GM19468 (cell line): ENCODE measurements around the gene BICDL1.

ENCODE experiments used
- ATAC-seq: cut with Tn5 transposase; IDR thresholded peaks from one replicate; pipeline ENCODE4 v1.9.1; 2021; ENCODE audit warnings: mild to moderate bottlenecking, moderate library complexity, moderate number of reproducible peaks; ENCODE audit not compliant: unreplicated experiment; ENCODE audit errors: extremely low read depth

Gene BICDL1

DNA sequence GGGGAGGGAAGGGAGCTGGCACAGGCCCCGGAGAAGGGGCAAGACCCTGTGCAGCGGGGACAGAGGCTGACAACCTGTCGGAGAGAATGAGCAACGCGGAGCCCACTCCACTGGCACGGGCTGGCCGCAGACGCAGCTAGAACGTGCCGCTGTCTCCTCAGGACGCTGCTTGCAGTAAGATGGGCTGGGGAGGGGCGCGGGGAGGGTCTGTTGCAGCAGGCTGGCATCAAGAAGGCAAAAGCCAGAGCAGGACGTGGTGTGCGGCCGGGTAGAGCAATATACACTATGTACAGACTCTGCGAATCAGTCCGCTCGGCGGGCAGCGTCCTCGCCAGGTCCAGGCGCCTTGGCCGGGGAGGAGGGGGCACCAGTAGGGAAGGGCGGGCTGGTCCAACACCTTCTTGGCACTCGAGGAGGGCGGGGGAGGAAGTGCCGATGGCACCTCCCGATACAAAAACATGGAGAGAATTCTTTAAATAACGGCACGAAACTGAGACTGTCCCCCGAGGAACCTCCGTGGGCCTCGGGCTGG is 107.7 kb downstream of the BICDL1 start:
- ATAC-seq, result no peak

DNA sequence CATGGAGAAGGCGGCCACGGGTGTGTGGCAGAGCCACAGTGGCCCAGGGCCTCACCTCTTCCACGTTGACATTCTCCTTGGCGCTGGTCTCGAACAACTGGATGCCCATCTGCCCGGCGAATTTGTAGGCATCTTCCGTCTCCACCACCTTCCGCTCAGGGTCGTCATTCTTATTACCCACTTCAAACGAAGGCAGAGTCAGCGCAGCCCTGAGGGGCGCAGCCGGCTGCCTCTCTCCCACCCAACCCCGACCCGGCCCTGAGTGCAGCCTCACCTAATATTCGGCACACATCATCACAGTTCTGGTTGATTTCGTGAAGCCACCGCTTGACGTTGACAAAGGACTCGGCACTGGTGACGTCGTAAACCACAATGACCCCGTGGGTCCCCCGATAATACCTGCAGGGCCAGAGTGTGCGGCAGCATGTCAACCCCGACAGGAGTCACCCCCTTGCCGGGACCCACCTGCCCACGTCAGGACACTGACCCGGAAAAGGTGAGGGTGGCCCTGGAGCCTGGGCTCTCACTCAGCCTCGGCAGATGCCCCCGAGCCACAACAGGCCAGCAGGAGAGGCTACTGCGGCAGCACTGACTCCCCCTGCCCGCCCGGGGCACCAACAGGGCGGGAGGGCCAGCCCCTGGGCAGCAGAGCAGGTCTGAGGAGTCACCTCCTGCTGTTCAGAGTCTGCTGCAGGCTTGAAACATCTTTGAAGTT is 109.9 kb downstream of the BICDL1 start:
- ATAC-seq, result no peak

GRCh38 chr12:120099738-120100137 is 110.7 kb downstream of the BICDL1 start:
- no peak for ATAC-seq

DNA sequence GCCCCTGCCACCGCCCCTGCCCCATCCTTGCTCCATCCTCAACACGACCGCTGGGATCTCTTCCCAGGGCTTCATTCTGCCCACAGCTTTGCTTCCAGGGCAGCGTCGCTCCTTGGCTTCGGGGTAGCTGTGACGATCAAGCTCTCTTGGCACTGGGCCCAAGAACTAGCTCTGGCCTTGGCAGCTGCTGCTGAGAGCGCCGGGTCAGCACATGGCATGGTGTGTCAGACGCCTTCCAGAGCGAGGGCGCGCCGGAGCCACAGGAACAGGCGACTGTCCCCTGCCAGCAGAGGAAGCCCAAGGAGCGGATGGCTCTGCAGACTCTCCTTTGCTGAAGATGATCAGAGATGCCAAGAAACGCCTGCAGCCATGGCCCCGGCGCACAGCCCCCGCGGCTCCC is 111.6 kb downstream of the BICDL1 start:
- no peak for ATAC-seq

DNA sequence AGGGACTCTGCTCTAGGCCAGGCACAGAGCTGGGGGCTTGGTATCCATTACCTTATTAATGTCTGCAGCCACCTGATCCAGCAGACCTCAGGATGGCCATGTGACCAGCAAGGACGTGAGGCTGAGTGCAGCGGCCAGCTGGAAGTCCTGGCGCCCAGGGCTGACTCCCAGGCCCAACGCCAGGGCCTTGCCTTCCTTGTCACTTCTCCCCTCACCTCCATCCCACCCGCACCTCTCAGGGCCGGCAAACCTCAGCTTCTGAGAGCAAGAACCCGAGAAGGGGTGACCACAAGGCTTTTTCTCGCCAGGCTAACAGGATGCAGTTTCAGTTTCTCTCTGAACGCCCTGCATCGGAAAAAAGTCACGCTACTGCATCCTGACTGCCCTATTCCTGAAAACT is 112.1 kb downstream of the BICDL1 start:
- no peak for ATAC-seq

DNA sequence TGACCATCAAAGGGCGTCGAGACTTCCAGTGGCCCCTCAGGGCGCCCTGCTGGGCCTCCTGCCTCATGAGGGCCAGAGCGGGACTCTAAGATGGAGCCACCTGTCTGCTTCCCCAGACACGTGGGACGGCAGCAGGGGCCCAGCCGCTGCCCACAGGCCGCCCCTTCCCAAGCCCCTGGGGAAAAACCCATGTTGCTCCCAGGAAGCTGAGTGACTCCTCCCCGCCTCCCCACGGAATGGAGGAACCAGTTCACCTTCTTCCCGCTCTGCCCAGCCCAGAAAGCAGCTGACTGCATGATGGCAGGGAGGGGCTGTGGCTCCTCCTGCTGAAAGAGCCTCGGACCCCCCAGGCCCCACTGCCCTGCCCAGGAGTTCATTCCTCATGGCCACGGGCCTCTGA is 112.6 kb downstream of the BICDL1 start:
- ATAC-seq, result no peak

DNA sequence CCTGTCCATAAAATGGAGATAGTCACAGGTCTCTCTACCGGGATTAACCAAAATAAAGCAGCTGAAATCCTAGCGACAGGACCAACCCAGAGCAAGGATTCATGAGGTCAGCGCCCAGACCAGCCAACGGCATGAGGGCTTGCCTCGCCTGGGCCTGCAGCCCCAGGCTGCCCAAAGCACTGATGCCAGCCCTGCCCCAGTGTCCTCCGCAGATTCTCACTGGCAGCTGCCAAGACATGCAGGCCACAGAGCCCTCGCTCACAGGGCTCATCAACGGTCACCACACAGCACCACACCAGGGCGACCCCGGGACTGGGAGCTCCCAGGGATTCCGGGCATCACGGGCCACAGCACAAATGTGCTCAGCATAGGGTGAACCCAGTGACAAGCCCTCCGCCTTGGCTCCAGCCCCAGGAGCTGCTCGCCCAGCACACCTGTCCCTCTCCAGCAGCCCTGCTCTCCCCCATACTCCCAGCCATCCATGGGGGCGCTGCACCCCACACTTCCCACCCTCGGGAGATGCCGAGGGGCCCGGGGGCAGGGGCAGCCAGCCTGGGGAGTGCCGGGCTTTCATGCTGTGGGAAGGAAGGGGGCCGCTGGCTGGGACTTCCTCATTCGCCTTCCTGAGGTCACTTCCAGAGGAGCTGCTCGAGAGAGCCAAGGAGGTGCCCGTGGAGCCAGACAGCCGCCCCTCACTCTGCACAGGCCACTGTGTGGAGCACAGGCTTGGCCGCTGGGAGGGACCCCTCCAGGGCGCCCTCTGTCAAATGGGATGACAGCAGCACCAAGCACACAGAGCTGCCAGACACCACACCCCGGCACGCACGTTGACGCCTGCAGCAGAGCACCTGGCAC is 113.4 kb downstream of the BICDL1 start:
- ATAC-seq, result no peak

- no peak for ATAC-seq
Observed at GRCh38 chr12:120103044-120103338, 114.0 kb downstream of the BICDL1 start.

- ATAC-seq, result no peak
Observed at GRCh38 chr12:120103371-120103770, 114.3 kb downstream of the BICDL1 start.

- ATAC-seq, result no peak
Observed at GRCh38 chr12:120106151-120106550, 117.1 kb downstream of the BICDL1 start.

DNA sequence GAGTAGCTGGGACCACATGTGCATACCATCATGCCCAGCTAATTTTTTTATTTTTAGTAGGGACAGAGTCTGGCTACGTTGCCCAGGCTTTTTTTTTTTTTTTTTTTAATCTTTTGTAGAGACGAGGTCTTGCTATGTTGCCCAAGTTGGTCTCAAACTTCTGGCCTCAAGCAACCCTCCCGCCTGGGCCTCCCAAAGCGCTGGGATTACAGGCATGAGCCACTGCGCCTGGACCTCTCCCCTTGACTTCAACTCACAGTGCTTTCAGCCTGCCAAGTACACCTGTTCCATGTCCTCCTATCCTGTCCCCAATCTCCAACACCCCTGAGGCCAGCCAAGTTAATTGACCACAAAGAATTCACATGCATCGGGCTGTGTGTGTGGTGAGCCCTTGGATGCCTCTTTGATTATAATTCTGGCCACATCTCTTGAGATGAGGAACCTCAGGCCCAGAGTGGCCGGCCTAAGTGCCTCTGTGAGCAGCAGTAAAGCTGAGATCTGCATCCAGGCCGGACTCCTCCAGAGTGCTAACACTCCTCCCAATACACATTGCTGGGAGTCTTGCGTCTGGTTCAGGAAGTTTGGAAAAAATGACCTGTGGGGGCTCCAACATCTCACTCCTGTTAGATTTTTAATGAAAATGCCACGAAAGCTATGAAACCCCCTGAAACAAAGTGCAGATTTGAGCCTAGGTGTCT is 120.7 kb downstream of the BICDL1 start:
- no peak for ATAC-seq

DNA sequence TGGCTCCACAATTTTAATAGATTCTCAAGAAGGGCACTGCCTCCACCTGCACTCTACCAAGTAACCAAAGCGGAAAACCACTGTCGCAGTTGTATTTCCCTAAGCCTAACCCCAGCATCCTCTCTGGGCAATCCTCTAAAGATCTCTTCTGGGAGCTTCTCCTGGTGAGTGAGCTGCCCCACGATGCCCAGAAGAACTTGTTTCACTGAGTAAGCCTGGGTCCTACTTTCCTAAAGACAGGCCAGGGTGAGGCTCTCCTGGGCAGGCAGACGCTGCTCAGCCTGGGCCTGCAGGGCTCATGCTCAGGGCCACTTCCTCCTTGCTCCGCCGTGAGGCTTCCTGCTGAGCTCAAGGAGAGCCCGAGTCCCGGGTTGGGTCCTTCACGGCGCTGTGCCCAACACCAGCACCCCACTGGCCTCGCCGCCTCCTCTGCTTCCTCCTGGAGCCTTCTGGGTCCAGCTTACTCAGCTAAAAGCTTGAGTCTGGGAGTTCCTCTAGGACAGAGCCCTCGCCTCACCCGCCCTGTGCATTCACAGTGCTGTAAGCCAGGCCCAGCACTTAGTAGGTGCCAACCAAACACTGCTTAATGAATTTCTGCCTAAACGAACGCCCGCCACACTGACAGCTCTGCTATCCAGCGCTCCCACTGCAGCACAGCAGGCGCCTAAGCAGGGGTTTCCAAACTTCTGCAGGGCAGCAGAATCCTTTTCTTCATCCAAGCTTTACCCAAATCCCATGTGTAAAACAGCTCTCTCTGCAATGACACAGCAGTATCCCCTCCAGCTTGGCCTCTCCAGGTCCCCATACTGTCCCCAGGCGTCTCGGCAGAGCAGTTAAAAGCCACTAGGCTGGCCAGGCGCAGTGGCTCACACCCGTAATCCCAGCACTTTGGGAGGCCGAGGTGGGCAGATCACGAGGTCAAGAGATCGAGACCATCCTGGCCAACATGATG is 121.8 kb downstream of the BICDL1 start:
- peak; percentile 58 for ATAC-seq

DNA sequence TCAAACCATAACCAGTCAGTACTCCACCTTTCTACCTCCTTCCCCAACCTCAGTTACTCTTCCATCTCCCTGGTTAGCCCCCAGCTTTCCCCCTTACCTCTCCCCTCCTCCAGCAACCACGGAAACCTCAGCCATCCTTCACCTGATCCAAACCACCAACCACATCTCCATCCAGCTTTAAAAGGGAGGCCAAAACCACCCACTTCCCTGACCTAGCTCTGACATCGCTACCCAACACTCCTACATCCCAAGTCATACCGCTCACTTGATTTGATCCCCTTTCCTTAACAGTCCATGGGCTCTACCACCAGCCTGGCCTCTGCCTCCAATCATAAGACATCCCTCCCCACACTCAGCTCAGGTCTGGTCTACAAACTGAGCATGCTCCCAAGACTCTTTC is 126.0 kb downstream of the BICDL1 start:
- no peak for ATAC-seq

DNA sequence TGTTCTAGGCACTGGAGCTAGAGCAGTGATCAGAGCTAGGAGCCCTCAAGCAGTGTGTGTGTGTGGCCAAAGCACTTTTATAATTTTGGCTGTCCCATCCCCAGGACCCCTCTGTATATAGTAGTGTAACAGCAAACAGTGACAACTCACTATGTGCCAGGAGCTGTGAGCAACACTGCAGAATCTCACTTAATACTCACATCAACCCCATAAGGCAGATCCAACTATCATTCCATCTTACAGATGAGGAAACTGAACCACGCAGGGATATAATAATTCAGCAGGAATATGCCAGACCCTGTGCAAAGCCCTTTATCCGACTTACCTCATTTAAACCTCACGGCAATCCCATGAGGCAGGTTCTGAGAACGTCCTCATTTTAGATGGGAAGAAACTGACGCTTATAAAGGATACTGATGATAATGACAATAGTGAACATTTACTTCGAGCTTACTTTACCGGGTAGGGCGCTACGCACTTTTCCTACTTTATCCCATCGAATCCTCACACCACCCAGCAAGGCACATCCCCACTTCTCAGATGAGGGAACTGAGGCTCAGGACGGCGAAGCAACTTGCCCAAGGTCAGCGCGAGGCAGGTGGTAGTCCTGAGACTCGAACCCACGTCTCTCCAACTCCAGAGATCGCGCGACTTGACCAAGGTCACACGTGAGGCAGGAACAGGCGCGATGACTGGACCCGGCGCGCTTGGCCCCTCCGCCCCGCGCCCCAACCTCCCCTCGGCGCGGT is 126.8 kb downstream of the BICDL1 start:
- no peak for ATAC-seq

- no peak for ATAC-seq
Observed at GRCh38 chr12:120116441-120116791, 127.4 kb downstream of the BICDL1 start, which contains the start of gene RAB35. Gene RAB35 (minus strand): TSS chr12:120116753. CDS start chr12:120116650, 103 bp downstream.

DNA sequence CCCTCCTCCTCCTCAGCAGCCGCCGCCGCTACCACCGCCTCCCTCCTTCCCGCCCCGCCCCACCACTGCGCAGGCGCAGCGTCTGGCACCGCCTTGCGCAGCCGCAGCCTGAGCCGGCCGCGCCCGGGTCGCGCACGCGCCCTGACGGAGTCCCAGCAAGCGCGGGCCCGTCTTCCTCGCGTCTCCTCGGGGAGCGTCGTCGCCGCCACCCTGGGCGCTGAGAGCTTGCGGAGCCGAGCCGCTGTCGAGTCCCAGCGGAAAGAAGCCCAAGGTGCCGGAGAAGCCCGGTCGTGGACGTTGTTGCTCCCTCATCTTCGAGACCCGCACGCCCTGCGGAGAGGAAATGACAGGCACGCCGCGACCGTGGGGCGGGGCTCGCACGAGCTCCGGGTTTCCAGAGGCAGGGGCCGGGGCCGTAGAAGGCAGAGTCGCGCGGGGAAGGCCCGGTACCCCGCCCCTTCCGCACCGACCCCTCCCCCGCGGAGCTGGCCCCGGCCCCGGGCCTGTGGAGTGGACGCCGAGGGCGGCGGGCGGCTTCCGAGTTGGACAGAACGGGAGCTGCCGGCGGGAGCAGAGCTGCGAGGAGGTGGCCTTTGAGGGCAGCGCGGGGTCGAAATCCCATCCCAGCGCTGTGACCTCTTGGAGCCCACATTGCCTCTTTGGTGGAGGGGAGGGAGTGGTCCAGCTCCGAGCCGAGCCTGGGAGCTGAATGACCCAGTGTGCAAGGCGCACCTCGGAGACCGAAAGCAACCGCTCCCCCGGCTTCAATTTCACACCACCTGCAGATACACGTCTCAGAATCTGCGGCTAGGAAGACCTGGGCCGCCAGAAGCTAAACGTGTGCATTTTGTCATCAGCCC is 128.0 kb downstream of the BICDL1 start:
- ATAC-seq, result peak; percentile 8

GRCh38 chr12:120117961-120118320 is 128.9 kb downstream of the BICDL1 start:
- no peak for ATAC-seq

DNA sequence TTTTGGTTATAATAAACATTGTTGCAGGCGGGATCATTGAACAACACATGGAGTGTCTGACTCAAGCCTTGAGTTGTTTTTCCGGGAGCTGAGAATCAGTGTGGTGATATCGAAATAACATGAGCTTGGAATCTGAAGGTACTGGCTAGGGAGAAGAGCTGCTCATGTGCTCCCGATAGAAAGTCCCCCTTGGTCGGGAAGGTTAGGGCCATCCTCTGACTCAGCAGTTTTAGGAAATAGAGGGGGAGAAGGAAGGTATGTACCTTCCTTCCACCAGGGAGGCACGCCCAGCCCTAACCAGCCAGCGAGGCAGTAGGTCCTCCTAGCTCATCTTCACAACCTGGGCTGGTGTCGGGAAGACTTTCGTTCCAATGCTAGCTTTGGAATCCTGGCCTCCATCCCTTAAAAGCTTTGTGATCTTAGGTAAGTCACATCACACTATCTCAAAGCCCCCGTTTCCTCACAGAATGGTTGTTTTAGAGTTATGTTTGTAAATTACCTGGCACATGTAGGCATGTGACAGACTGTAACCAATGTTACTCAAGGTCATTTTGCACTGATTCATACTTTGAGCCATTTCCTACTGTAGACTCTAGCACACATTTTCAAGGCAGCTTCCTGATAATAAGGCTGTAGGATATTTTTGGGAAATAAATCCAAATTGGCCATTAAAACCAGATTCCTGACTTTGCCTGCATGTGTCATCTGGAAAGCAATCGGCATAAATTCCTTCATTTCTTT is 129.5 kb downstream of the BICDL1 start:
- no peak for ATAC-seq
